NCI-H524 (cell line): ENCODE data around the gene GPR151.

Experiments used
- DNase-seq, 2 experiments: peaks; one replicate each; lab custom pipeline; 2025; lab: John Stamatoyannopoulos, UW

Gene GPR151

GRCh38 chr5:146520731-146521130 lies 4.7 kb upstream of the GPR151 start:
- no peak for DNase-seq

DNA sequence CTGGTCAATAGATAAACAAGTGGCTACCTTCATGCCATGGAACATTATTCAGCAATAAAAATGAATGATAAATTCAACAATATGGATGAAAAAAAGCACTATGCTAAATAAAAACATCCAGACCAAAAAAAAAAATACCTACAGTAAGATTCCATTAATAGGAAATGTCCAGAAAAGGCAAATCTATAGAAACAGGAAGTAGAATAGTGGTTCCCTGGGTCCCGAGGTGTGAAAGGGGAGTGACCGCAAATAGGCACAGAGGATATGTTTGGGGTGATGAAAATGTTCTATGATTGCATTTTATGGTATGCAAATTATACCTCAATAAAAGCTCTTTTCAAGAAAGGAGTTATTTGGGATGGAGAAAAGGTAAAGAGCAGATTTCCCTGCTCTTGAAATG lies 3.6 kb upstream of the GPR151 start:
- DNase-seq, result no peak

DNA sequence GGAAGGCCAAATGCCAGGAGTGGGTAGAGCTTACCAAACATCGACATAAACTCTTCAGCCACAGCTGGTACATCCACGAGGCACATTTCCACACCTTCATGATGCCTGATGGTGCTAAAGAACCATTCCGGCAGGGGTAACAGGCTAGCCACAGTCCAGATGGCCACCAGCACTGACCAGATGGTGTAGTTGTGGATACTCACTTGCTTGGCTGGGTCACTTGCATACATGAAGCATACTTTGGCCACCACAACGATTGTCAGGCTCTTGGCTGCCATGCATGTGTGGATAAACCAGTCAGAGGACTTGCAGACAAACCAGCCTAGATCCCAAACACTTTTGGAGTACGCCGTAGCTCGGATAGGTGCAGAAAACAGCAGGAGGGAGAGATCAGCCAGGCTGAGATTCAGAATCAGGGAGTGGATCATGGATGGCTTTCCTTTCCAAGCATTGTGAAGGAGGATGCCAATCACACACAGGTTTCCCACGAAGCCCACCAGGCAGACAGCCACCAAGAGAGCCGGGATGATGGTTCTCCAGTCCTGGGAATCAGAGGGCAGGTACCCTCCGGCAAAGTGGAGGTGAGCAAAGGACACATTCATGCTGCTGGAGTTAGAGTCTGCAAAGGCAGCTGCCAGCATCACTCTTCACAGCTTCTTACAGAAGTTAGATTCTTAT lies 378 bp downstream of the GPR151 start:
- DNase-seq, result peak; percentile 9 to 49

- no peak for DNase-seq
Measured at GRCh38 chr5:146514575-146514974, 1.4 kb downstream of the GPR151 start.

DNA sequence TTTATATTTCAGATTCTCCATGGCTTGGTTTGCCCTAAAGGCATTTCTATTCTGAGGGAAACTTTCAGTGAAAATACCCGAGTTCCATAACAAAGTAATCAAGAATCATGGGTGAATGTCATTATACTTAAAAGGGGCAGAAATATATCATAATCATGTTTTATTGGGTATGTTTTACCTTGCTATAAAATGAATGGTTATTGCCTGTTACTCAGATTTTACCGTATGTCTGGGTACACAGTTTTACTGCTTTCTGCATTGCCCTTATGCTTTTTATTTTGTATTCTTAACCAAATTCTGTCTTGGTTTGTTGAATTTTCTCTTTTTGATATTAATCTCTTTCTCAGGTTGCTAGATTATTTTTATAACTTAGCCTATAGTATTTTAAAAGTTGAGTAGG lies 2.5 kb downstream of the GPR151 start:
- DNase-seq, result no peak

DNA sequence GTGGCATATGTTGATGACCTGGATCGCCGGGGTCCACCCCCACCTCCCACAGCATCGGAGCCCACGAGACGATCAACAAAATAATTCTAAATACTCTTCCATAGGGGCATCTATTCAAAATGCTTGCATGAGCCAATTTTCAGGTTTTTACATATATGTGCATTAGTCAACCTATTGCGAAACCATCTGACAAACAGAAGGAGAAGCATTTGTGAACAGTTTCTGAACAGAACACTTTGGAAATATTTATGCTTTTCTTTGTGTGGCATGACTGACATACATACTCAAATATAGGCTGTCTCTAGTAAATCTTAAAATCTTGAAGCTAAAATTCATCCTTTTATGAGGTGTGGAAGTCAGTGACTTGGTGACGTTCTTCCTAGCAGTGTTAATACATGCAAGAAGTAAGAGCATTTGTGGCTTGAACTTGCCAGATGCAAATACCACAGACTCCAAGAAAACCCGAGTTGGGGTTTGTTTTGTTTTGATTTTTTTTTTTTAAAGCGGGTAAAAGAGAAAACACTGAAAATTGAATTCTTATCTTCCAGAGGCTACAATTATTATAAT lies 5.3 kb downstream of the GPR151 start:
- no peak for DNase-seq

DNA sequence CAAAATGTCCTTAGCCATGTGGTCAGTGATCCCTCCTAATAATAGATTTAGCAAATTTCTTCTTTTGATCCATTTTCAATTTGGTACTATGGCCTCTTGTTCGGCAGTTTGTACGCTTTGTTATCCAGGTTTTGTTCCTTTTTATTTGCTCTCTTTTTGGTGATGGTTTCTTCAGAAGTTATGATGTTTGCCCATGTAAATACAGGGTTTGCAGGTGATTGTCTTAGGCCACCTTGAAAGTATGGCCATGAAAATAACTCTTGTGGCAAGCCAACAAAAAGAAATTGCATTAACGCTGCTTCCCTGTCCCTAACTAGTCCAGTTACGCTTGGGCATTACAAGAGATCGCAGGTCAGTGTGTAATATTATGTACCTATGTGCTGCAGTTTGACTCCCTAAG lies 8.6 kb downstream of the GPR151 start:
- no peak for DNase-seq

DNA sequence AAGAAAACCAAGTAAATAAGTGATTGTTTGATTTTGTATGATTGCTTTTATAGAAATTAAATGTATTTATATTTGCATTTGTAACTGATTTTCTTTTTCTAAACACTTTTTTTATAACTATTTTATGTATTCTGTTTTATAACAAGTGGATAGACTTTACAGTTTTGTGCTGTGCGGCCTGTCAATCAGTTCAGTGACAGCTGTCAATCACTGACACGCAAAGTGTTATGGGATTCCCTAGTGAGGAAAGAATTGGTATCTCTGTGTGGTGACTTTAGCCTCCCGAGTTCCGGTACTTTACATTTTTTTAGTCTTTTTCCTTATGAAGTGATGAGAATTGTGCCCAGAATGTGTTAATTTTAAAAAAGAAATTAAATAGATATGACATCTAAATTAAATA lies 16.3 kb downstream of the GPR151 start:
- DNase-seq, result no peak

GRCh38 chr5:146494656-146495055 lies 21.3 kb downstream of the GPR151 start:
- DNase-seq, result no peak

DNA sequence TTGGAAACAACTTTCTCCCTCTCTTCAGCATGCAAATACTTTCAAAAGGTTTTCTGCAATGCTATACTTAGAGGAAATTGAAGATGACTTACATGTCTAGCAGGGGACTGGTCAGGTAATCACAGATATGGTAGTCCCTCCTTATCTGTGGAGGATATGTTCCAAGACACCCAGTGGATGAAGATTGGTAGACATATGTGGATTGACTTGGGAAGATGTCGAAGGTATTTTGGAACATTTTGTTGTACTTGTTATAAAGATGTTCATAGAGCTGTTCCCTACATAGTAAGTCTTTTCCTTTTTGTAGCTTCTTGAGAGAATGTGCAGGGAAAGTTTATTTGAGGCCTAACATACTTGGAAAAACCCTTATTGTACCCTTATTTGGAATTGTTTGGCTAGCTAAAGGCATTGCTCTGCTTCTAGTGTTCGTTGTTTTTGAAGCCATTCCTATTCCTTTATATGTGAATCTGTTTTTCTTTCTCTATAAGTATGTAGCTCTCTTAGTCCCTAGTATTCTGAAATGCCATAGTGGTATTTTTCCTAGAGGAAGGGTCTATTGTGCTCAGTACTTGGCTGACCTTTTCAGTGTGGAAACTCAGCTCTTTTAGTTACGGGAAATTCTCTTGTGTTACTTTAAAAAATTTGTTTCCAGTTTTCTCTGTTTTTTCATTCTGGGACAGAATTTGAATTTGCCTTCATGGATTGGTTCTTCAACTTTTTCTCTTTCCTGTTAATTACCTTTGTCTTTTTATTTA lies 25.7 kb downstream of the GPR151 start:
- no peak for DNase-seq

GRCh38 chr5:146484714-146485391 lies 31.1 kb downstream of the GPR151 start:
- DNase-seq, result no peak

- no peak for DNase-seq
Measured at GRCh38 chr5:146482775-146483174, 33.2 kb downstream of the GPR151 start.

DNA sequence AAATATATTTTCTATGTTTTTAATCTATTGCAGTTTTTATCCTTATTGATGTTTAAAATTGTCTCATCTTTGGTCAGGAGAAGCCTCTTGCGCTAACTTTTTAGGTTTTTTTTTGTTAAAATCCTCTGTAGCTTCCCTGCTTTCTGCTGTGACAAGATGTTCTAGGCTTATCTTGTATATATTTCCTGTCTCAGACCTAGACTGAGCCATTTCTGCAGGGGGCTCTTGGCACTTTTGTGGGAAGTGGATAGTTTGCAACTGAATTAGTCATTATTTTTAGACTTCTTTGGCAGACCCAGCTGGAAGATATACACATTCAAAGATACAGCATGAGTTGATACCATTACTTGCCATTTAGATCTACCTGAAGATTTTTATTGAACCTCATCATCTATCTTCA lies 40.1 kb downstream of the GPR151 start:
- DNase-seq, result no peak

- DNase-seq, result no peak
Measured at GRCh38 chr5:146475190-146475780, 40.7 kb downstream of the GPR151 start.

- DNase-seq, result no peak
Measured at GRCh38 chr5:146474065-146474464, 41.9 kb downstream of the GPR151 start.

DNA sequence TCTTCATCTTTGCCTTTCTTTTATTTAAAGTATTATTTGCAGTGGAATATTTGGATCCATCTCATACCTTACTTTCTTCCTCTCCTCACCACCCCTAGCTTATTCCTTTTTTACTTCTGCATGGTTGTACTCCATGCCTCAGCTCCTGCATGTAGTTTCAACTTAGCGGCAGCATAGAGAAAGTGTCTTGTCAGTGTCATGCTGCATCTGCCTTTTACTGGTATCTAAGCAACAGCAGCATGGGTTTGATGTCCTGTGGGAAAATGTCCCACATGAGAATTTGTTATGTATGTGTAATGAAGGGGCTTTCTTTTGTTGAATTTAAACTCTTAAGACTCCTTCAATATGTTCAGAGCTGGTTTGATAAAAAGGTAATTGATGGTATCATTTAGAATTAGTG lies 48.2 kb downstream of the GPR151 start:
- DNase-seq, result no peak

DNA sequence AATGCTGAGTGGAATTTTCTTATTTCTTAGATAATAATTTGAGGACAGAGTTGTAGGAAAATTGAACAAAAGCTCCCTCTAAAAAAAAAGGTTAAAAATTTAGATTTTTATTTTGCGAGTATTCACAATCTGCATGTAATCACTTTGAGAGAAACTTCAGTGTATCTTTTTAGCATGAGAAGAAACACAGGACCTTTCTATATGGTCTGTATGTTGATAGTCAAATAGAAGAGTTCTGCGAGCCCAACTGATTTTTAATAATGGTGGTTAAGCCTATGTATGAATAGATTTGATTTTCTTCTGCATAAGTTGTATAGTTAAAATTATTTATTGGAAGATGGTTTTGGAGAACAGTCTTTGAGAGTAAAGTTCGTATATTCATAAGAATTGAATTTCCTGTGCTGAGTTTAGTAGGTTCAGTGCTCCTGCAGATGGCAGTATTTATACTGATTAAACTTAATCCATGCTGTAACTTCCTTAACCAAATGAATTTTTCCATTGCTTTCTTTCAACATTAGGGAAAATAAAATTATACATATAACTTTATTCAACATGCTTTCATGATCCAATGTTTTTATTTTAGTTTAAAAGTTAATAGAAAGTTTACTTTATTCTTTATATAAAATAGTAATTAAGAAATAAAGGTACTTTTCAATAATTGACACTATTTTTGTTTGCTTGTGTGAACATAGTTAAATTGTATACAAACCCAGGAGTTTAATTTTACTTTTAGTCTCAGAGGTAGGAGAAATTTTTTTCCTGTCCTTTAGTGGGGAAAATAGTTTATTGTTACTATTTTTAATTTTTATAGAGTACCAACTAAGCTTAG lies 49.3 kb downstream of the GPR151 start:
- no peak for DNase-seq

DNA sequence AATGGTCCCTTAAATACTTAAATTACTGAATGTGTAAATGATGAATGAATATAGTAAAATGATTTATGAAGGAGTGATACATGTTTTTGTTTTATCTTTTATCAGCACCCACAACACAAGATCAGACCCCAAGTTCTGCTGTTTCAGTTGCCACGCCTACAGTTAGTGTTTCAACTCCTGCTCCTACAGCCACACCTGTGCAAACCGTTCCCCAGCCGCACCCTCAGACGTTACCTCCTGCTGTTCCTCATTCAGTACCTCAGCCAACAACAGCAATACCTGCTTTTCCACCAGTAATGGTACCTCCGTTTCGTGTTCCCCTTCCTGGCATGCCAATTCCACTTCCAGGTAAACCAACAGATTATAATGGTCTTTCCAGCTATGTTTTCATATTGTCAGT lies 52.5 kb downstream of the GPR151 start:
- DNase-seq, result no peak
